Heart left ventricle (tissue), 13 donors: ENCODE results near the gene CGRRF1.

Experiments
- POLR2A ChIP-seq, 2 donors: fragments of 450-650 bp; IDR thresholded peaks; one replicate each; pipeline ENCODE4 v1.6.1; 2017; ENCODE audit warnings: antibody characterized with exemption in 2 of 2, mild to moderate bottlenecking in 2 of 2, moderate library complexity in 2 of 2
- TF ChIP-seq, protein P1 (sequence below), 12 donors: fragments of 200-600 bp; sonication (generic) in 4 of 12; IDR thresholded peaks; one replicate each; pipeline versions ENCODE4 v1.5.0 to v1.8.0; 2018 to 2022; ENCODE audit warnings: antibody characterized with exemption in 12 of 12, mild to moderate bottlenecking in 5 of 12
- donor health status: ischemic (EF 13 %, LVEDD 7.1; RV severe dilation, severe dysfunction).
- donor health status: DM: no; HTN: yes; CAD: no.
- donor health status: DM: no; HTN: no; CAD: no.
- donor health status: ischemic (EF 25% LVEDD 6.9; RV normal size, moderate dysfunction).
- donor health status: ischemic (EF 25% LVEDD 5.7; RV mildly dilated, moderate dysfunction).
- donor health status: ischemic (EF 35%, LVEDD 5.7; RV mildly dilated, moderate dysfunction).
- donor health status: nonischemic (EF 11% LVEDD 7.7; RV severe dilation, severe dysfunction).
- donor health status: DM: yes; HTN: yes; CAD: no.
- donor health status: PGD.
- donor health status: ischemic (EF 29% LVEDD 5.4; RV normal size, mild dysfunction).
- donor health status: nonischemic (EF 23%, LVEDD 6.1; RV moderate dilation, normal function).

DNA sequence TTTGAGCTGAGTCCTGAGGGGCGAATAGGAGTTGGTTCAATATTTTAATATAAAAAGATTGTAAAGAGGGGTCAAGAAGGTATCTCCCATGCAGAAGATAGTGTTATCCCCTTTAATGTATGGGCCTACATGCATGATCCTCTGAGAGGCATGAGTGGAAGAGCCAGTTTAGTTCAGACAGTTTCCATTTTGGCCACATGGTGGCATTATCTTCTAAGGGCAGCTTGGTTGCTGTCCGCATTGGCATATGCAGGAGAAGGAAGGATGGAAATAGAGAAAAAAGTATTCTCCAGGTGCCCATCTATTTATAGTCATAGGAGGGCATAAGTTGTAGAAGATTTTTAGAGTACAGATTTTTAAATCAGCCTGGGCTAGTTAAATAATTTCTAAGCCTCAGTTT, 62.6 kb downstream of the CGRRF1 start:
- TF ChIP-seq POLR2A (IDR thresholded peaks at IDR 0.05): no peak
- TF ChIP-seq, protein P1, sequence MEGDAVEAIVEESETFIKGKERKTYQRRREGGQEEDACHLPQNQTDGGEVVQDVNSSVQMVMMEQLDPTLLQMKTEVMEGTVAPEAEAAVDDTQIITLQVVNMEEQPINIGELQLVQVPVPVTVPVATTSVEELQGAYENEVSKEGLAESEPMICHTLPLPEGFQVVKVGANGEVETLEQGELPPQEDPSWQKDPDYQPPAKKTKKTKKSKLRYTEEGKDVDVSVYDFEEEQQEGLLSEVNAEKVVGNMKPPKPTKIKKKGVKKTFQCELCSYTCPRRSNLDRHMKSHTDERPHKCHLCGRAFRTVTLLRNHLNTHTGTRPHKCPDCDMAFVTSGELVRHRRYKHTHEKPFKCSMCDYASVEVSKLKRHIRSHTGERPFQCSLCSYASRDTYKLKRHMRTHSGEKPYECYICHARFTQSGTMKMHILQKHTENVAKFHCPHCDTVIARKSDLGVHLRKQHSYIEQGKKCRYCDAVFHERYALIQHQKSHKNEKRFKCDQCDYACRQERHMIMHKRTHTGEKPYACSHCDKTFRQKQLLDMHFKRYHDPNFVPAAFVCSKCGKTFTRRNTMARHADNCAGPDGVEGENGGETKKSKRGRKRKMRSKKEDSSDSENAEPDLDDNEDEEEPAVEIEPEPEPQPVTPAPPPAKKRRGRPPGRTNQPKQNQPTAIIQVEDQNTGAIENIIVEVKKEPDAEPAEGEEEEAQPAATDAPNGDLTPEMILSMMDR (IDR thresholded peaks at IDR 0.05): peak; percentile 16 to 57 (median 32)
